LNCAP (cell line): Measurements from ENCODE around the gene OR5D16.
"Not testable (repeated sequence)": the region's sequence is repeated elsewhere in the genome, so short reads cannot be mapped to it uniquely, and the experiment has no call there.

Experiments
- TF ChIP-seq, protein P1 (sequence below): fragments of 450-650 bp; IDR thresholded peaks from 2 replicates; pipeline ENCODE4 v1.5.1; 2017; ENCODE audit warnings: mild to moderate bottlenecking

OR5D16 gene

DNA sequence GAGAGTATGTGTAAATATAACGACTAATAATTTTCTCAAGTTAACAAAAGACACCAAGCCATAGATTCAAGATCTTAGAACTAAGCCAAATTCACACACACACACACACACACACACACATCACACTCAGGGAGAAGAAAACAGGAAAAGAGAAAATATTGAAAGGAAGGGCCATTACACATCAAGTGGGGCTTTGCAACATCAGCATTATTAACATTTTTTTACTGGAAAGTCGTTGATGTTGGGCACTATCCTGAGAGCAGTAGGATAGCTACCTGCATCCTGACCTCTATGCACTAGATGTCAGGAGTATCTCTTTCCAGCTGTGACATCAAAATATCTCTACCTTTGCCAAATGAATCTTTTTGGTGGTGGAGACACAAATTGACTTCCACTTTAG lies 8.9 kb downstream of the OR5D16 start:
- TF ChIP-seq, protein P1, sequence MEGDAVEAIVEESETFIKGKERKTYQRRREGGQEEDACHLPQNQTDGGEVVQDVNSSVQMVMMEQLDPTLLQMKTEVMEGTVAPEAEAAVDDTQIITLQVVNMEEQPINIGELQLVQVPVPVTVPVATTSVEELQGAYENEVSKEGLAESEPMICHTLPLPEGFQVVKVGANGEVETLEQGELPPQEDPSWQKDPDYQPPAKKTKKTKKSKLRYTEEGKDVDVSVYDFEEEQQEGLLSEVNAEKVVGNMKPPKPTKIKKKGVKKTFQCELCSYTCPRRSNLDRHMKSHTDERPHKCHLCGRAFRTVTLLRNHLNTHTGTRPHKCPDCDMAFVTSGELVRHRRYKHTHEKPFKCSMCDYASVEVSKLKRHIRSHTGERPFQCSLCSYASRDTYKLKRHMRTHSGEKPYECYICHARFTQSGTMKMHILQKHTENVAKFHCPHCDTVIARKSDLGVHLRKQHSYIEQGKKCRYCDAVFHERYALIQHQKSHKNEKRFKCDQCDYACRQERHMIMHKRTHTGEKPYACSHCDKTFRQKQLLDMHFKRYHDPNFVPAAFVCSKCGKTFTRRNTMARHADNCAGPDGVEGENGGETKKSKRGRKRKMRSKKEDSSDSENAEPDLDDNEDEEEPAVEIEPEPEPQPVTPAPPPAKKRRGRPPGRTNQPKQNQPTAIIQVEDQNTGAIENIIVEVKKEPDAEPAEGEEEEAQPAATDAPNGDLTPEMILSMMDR = no peak

DNA sequence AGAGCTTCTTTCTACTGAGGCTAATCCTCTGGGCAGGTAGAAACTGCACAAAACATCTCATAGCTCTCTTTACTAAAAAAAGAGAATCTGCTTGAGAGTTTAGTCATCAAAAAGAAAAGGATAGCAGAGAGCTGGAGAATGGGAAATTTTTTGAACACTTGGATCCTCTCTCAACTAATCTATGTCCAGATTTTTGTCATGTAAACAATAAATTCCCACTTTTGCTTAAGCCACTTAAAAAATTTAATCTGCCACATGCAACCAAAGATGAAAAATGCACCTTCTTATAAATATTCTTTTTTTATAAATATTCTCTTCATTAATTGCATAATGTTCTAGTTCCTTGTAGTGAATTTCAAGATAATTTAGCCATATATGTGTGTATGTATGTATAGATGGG lies 10.5 kb downstream of the OR5D16 start:
- TF ChIP-seq, protein P1 = no peak

DNA sequence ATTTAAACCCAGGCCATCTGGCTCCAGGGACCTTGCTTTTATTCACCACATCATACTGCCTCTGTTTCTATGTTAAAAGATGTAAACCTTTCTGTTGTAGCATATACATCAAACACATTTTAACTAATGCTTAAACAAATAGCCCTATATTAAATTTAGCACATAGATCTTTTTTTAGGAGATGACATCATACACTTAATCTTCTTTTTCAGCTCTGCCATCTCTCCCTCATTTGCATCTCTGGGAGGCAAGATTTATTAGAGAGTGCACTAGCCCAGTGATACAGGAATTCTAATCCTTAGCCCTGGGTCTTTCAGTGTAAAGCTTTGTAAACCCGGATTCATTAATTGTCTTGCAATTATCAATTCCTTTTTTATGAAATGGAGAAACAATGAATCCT lies 13.6 kb downstream of the OR5D16 start:
- TF ChIP-seq, protein P1 = no peak

DNA sequence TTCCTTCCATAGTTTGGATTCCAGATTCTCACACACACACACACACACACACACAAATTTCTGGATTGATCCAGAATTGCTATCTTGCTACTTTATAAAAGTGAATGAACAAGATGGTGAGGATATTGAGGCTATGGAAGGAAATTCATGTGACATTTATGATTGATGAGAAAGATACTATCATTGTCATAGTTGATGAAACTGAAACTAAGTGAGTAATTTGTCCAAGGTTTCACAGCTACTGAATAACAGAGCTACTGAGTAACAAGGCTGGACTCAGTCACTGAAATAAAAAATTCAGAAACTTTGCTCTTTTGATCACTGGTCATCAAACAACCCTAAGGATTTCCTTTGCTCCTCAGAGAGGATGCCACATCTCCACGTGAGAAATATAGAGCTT lies 16.2 kb downstream of the OR5D16 start:
- TF ChIP-seq, protein P1 = no peak

DNA sequence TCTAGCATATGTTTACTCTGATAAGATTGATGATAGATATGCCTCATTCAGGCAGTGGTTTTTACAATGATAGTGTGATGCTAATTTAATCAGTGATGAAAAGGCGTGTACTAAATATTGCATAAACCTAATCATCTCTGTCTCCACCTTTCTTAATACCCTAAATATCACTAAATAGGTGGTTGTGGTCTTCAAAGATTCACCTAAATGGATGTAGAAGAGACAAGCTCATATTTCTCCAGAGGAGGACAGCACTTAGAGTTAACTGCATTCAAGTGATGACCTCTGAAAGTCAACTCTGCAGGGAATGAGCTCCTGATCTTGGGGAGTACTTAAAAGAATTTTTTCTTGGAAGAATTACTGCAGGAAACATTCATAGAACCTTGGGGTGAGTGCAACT lies 44.4 kb downstream of the OR5D16 start, which contains the start of gene TRIM51:
TRIM51 (plus strand) TSS at position 301 of the 400 bp plus-strand sequence. CDS start 2,132 bp downstream, outside the sequence.
- TF ChIP-seq, protein P1 = not testable (repeated sequence)
